ENCODE measurements around the gene TAS2R20.
A peak's percentile ranks its signal among the peaks of the same experiment; 100 is the strongest.
"Not testable (repeated sequence)": the region's sequence is repeated elsewhere in the genome, so short reads cannot be mapped to it uniquely, and the experiment has no call there.

The TAS2R20 gene, protein sequence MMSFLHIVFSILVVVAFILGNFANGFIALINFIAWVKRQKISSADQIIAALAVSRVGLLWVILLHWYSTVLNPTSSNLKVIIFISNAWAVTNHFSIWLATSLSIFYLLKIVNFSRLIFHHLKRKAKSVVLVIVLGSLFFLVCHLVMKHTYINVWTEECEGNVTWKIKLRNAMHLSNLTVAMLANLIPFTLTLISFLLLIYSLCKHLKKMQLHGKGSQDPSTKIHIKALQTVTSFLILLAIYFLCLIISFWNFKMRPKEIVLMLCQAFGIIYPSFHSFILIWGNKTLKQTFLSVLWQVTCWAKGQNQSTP

DNA sequence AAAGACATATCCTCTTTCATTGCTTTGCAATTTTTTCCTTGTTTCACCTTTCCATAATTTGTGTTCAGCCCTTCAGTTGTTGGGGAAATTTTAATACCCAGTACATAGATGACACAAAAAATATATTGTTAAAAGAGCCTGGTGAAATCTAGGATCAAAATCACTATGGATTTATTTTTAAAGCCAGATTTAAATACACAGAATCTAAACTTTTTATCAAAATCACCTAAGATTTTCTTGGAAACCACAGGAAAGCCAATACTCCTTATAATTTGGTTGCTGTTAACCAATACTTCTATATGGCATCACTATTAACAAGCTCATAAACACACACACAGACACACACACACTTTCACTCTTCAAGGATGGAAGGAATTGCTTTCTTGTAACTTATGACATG lies at the start of gene TAS2R20:
TAS2R20 (minus strand) TSS at position 101 of the 400 bp plus-strand sequence. CDS start 429 bp downstream, outside the sequence.
- DNase-seq (ENCODE audit: low read depth in 2 of 2) = no peak

DNA sequence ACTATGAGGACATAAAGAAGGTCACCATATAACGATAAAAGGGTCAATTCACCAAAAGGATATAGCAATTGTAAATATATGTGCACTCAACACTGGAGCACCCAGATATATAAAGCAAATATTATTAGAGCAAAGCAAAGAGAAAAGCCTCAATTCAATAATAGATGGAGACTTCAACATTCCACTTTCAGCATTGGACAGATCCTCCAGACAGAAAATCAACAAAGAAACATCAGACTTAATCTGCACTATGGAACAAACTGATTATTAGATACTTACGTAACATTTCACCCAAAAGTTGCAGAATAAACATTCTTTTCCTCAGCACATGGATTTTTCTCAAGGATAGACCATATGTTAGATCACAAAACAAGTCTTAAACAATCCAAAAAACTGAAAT lies 43.3 kb upstream of the TAS2R20 start:
- DNase-seq (ENCODE audit: low read depth in 2 of 2) = not testable (repeated sequence)

DNA sequence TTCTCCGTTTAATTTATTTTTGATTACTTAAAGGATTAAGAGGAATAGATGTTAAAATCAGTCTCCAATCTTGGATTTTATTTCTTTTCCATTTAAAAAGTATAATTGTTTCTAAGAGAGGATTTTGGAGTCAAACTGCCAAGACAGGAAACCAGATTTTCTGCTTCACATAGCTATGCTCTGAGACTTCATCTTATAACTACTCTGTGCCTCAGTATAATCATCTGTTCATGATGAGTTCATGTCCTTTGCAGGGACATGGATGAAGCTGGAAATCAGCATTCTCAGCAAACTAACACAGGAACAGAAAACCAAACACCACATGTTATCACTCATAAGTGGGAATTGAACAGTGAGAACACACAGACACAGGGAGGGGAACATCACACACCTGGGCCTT lies 42.1 kb upstream of the TAS2R20 start:
- no peak for DNase-seq (ENCODE audit: low read depth in 2 of 2)

DNA sequence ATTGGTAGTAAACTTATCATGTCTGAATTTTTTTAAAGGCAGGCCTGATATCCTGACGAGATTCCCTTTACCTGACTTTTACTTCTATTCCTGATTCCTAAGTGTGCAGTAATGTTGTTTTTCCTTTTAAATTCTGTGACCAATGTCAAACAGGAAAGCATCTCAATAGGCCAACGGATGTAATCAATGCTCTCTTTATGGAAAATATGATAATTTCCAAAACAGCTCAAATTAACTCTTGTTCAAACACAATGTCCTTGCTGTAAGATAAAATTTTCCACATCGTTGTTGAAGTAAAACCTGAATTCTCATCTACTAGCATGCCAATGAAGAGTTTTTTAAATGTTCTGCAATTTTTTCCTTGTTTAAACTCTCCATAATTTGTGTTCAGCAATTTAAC lies 41.1 kb upstream of the TAS2R20 start:
- no peak for DNase-seq (ENCODE audit: low read depth in 2 of 2)

DNA sequence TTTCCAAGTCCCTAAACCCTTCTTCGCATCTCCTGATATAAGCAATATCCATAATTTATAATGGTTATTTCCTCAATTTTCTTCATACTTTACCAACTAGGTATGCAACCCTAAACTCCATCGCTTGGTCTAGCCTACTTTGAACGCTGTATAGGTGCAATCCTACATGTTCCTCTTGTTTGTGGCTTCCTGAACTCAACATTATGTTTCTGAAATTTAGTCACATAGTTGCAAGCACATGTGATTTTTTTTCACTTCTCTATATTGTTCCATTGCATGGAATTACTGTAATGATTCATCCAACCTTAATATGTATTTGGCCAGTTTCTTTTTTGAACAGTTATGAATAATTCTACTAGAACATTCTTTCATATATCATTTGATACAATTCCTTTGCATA lies 35.9 kb upstream of the TAS2R20 start:
- not testable (repeated sequence) for DNase-seq (ENCODE audit: low read depth in 2 of 2)

DNA sequence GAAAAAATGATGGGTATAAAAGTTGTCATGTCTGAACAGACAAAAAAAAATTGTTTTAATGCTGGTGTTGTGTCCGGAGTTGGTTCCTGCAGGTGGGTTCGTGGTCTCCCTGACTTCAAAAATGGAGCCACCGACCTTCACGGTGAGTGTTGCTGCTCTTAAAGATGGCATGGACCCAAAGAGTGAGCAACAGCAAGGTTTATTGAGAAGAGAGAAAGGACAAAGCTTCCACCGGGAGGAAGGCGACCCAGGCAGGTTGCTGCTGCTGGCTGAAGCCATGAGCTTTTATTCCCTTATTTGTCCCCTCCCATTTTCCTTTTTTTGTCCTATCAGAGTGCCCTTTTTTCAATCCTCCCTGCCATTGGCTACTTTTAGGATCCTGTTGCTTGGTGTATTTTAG lies 33.2 kb upstream of the TAS2R20 start, which contains the start of gene TAS2R31:
TAS2R31 (minus strand) TSS at position 101 of the 400 bp plus-strand sequence; CDS start at position 29, 72 bp downstream.
- no peak for DNase-seq (ENCODE audit: low read depth in 2 of 2)

DNA sequence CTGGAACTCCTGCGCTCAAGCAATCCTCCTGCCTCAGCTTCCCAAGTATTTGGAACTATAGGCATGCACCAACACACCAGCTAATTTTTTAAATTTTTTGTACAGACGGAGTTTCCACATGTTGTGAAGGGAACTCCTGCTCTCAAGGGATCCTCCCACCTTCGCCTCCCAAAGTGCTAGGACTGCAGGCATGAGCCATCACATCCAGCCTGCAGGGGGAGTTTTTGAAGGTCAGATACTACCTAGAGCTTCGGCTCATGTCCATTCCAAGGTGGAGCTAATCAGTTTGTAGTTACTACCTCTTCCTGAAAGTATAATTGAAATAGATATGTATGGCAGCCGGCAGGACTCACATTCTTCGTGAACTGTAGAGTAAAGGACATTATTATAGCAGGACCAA lies 28.0 kb upstream of the TAS2R20 start:
- no peak for DNase-seq (ENCODE audit: low read depth in 2 of 2)

DNA sequence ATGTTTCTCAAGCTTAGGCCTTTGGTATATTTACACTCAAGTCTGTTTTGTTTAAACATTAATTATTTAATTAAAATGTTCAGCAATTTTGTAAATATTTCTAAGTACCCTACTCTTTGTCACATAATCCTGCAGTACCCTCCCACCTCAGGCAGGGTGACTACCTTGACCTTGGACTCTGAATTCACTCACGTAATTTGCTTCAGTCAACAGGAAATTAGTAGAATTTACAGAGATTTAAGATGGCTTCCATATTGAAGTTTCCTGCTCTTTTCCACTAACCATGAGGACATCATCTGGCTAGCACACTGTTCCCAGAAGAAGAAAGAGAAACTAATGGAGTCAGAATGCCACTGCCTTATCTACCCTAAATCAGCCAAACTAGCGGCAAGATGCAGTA lies 25.3 kb upstream of the TAS2R20 start:
- DNase-seq (ENCODE audit: low read depth in 2 of 2) = no peak

DNA sequence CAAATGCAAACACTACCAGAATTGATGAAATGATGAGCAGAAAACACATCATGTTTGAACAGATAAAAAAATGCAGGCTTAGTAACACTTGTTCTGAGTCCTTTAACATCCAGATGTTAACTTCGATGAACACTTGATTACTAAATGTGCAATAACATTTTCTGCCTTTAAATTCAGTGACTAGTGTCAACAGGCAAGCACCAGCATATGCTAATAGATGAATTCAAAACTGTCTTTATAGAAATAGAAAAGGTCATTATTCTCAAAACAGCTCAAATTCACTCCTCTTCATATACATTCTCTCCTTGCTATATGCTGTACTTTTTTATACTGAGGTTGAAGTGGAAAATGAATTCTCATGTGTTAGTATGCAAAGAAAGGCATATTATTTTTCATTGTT lies 24.4 kb upstream of the TAS2R20 start, which contains the start of gene TAS2R19:
TAS2R19 (minus strand) TSS at position 101 of the 400 bp plus-strand sequence; CDS start at position 52, 49 bp downstream.
- DNase-seq (ENCODE audit: low read depth in 2 of 2) = no peak

DNA sequence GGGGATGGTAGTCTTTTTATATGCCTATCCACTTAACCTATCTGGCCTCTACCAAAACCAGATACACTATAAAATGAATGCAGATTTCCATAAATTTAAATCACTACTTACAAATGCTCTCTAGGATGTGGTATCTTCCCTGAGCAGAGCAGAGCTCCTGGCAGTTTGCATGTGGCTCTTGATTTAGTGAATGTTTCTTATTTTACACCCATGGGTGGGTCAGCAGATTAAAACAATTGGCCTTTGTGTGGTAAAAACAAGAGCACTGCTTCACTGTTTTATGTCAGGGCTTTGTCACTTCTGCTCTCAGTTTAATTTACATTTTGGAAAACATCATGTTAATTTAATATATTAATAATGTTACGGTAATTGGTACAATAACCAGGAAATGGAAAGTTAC lies 18.8 kb upstream of the TAS2R20 start:
- DNase-seq (ENCODE audit: low read depth in 2 of 2) = no peak

DNA sequence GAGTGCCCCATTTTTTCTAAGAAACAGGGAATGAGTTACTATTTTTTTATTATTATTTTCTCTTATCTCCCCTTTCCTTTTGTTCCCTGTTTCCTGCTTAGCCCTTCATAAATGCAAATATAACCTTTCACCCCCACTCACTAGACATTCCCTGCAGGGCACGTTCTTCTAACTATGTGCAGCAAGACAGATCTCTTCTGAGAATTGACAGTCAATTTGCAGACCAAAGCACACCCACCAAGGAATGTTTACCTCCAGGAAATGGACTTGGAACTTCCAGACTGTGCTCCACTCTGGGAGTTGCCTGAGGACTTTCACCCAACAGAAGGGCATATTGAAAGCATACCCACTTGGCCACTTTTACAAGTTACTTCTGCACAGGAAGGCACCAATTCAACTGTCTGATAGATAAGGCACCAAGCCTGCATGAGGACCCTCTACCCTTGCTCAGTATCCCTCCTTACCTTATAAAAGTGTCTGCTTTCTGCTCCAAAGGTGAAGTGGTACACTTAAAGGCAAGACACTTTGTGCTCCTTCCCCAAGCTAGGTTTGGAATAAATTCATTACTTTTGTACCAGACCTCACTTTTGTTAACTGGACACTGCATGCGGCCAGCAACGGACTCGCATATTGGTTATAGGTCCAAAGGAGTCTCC lies 17.8 kb upstream of the TAS2R20 start:
- DNase-seq (ENCODE audit: low read depth in 2 of 2) = no peak

DNA sequence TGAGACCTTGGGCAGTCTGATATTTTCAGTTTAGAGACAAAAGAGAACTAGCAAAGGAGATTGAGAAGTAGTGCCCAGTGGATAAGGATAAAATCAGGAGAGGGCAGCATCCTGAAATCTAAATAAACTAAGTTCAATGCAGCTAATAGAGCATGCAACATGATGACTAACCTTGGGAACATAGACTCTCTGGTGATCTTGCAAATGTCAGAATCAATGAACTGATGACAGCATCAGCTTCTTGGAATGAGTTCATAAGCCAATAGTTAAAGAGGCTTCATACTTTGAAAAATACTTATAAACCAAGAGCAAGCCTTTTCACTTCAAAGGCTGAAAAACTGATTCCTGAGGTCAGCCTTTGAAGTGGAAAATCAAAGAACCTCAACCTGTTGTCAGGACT lies 16.1 kb upstream of the TAS2R20 start:
- no peak for DNase-seq (ENCODE audit: low read depth in 2 of 2)

DNA sequence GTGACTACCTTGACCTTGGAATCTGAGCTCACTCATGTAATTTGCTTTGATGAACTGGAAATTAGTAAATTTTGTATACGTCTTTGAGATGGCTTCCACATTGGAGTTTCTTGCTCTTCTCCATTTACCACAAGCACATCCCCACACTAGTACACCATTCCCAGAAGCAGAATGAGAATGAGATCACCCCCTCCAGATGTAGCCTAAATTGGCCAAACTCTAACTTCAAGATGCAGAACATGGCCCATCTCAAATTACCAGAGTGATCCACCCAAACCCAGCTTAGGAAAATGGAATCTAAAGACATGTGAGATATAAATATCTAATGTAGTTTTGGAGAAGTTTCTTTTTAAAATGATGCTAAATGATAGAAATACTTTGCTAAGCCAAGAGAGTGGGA lies 9.5 kb upstream of the TAS2R20 start:
- DNase-seq (ENCODE audit: low read depth in 2 of 2) = no peak

DNA sequence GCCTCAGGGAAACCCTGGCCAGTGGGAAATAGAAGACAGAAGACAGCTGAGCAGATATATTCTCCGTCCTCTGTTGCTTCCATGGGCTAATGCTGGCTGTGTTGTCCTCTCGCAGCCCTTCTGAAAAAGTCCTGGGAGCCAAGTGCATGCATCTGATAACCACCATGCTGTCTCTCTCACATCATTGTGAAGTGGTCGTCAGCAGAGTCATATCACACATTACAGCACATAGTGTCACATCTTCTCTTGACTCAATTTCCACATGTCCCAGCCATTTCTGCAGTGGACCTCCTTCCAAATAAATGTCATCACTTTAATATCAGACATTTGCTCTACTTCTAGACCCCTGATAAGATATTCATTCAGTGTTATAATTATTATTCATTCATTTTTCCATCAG lies 3.8 kb downstream of the TAS2R20 start:
- no peak for DNase-seq (ENCODE audit: low read depth in 2 of 2)

DNA sequence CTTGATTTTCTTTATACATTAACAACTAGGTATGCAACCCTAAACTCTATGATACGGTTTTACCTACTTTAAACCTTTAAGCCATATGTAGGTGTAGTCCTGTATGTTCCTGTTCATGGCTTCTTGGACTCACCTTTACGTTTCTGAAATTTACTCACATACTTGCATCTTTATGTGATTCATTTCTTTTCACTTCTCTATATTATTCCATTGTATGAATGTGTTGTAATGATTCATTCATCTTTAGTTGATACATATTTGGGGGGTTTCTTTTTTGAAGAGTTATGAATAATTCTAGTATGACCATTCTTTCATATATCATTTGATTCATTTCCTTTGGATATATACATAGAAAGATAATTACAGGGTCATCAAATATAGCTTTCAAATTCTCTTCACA lies 9.0 kb downstream of the TAS2R20 start:
- DNase-seq (ENCODE audit: low read depth in 2 of 2) = no peak

DNA sequence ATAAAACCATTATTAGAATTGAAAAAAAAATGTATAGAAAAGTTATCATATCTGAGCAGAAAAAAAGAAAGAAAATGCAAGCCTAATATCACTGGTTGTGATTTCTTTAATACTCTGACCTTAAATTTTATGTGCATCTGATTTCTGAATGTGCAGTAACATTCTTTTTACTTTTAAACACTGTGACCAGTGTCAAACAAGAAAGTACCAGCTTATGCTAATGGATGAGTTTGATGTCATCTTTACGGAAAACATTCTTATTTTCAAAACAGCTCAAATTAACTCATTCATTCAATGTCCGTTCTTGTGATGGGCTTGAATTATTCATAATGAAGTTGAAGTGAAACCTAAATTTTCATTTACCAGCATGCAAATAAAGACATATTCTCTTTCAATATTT lies 11.3 kb downstream of the TAS2R20 start, which contains the start of gene TAS2R50:
TAS2R50 (minus strand) TSS at position 101 of the 400 bp plus-strand sequence; CDS start at position 49, 52 bp downstream.
- DNase-seq (ENCODE audit: low read depth in 2 of 2) = no peak

DNA sequence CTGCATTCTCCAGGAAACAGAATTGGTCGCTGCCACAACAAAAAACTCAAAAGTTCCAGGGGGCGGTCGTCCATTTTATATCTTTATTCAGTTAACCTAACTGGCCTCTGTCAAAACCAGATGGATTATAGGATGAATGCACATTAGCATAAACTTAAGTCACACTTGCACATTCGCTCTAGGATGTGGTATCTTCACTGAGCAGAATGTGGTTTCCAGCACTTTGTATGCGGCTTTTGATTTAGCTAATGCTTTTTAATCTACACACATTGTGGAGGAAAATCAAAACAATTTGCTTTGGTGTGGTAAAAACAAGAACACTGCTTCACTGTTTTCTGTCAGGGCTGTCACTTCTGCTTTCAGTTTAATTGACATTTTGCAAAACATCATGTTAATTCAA lies 15.9 kb downstream of the TAS2R20 start:
- peak in 1 of 2 donors; percentile 21 for DNase-seq (ENCODE audit: low read depth in 2 of 2)

DNA sequence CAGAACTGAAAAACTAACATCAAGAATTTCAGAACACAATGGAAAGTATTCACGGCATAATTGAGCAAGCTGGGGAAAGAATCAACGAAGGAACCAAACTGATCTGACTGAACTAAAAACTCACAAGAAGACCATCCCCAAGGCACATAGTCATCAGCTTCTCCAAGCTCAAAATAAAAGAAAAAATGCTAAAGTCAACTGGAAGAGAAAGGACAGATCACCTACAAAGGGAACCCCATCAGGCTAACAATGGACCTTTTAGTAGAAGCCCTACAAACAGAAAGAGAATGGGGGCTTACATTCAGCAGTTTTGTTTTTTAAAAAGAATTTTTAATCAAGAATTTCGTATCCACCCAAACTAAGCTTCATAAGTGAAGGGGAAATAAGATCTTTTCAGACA lies 23.1 kb downstream of the TAS2R20 start:
- no peak for DNase-seq (ENCODE audit: low read depth in 2 of 2)

DNA sequence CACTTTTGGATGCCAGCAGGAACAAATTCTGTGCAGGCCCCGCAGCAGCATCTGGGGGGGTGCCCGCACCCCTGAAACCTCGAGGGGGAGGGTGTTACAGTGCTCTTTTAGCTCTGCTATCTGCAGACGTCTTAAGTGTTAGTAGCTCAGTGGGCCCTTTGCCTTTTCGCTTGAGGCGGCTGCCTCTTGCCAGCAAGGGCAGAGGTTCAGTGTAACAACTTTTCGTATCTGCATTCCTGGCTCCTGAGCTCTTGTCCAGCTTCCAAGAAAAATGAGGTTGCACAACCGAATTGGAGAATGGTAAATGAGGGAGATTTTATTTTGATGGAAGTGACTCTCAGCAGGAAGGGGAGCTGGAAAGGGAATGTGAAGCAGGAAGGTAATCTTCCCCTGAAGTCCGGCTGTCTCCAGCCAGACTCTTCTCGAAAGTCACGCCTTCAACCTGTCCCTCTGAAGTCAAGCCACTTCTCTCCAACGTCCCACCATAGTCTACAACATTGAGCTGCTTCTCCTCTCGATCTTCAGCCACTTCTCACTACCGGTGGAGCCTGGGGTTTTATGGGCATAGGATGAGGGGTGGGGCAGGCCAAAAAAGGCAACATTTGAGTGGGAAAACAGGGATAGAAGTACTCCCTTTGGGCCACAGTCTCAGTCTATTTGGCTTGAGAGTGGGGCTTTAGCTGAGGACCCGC lies 29.2 kb downstream of the TAS2R20 start:
- DNase-seq (ENCODE audit: low read depth in 2 of 2) = no peak

DNA sequence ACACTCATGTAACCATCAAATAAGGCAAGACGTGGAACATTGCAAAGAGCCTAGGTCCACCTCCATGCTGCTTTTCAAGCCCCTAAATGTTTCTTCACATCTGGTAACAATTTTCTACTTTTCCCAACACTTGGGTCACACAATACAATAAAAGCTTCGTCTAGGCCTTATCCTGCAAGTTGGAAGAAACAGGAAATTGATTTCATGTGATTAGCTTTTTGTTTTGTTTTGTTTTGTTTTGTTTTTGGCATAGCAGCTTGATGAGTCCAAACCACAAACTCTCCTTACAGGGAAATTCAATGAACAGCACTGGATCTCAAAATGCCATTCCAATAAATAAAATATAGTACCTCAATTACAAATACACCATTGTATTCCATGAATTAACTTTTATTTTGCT lies 30.7 kb downstream of the TAS2R20 start:
- DNase-seq (ENCODE audit: low read depth in 2 of 2) = no peak

DNA sequence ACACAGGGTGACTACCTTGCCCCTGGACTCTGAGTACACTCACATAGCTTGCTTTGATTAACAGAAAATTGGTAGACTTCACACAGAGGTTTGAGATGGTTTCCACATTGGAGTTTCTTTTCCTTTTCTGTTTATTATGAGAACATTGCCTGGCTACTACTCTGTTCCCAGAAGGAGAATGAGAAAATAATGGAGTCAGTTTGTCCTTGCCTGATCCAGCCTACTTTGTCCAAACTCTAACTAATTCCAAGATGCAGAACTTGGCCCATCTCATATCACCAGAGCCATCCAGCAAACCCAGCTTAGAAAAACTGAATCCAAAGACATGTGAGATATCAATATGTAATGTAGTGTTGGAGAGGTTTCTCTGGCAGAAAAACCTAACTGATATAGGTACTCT lies 31.8 kb downstream of the TAS2R20 start:
- no peak for DNase-seq (ENCODE audit: low read depth in 2 of 2)

DNA sequence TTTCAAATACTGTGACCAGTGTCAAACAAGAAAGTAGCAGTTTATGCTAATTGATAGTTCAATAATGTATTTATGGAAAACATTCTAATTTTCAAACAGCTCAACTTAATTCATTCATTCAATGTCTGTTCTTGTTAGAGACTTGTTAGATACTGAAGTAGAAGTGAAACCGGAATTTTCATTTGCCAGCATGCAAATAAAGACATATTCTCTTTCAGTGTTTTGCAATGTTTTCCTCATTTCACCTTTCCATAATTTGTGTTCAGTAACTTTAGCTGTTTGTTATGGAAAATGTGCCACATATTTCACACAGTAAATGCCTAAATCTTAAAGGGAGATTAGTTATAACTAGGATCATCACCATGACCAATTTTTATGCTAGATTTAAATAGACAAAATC lies 32.6 kb downstream of the TAS2R20 start:
- no peak for DNase-seq (ENCODE audit: low read depth in 2 of 2)

DNA sequence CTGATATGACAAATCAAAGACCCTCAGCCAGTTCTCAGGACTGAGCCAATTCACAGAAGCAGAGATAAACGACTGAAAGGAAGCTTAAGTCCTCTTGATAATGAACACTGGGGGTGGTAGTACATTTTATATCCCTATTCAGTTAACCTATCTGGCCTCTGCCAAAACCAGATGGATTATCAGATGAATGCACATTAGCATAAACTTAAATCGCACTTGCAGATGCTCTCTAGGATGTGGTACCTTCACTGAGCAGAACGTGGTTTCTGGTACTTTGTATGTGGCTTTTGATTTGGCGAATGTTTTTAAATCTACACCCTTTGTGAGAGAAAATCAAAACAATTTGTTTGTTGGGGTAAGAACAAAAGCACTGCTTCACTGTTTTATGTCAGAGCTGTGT lies 37.9 kb downstream of the TAS2R20 start:
- DNase-seq (ENCODE audit: low read depth in 2 of 2) = no peak
